Mesenteric fat pad (tissue), 1 donor: ENCODE results near the gene DHRS4. TPM values are rescaled to one million over a fixed set of nuclear protein-coding genes. Genes with fewer than 3 reads are reported as not detected.

Experiments used
- DNase-seq: peaks from one replicate; pipeline ENCODE4 v3.0.0-alpha.2; 2020; ENCODE audit warnings: low spot score
- long read RNA-seq: library from polyadenylated mRNA; unstranded; transcript quantifications from one replicate; pipeline ENCODE4 v2.0.0, GENCODE V29; 2020
- total RNA-seq: library from RNA; stranded (reverse); fragmentation: NEBNext Ultra II Directional; extraction: Animal tissue kit (Norgen Biotek cat#: 25700); gene quantifications from one replicate; pipeline ENCODE4 v1.2.1, GENCODE V29; 2021
- donor health status: DM: yes; HTN: yes; CAD: no.

DHRS4 gene
- total RNA-seq = 19.2 TPM
- long read RNA-seq, transcript DHRS4-201 (8 exons, 1,443 nt) = major isoform, 42 of 72 reads
- long read RNA-seq, transcript DHRS4-203 (5 exons, 727 nt) = minor isoform, 21 of 72 reads
- long read RNA-seq, partial matches to known transcripts = 1 of 72 reads
- long read RNA-seq, other reads (novel, unspliced or antisense) = 6 of 72 reads

DNA sequence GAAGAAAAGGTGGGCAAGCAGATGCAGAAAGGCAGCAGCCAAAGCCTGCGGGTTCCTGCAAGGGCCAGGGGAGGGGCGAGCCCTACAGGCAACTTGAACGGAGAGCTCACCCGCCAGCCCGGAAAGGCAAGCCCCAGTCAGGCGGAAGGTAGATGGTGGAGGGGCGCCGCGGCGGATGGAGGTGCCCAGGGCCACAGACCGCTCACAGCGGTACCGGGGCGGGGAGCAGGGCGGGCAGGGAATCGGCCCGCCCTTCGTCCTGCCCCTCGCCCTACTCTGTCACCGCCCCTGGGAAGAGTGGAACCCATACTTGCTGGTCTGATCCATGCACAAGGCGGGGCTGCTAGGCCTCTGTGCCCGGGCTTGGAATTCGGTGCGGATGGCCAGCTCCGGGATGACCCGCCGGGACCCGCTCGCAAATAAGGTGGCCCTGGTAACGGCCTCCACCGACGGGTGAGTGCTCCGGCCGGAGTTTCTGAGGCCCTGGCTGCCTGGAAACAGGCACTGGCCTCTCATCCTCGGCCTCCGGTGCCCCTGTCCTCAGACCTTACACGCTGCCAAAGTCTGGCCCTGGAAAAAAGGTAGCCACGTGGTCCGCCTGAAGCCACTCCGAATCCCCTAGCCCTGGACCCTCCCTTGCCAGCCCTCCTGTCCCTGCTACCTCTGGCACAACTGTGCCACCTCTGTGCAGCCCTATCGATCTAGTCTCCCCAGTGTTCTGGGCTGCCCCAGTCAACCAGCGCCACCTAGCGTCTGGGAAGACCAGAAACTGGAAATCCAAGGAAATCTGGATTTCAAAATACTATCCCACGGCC lies at the start of gene DHRS4:
TSS of gene DHRS4 (plus strand) at position 307 of the 815 bp plus-strand sequence. CDS start at position 326, 19 bp downstream.
- DNase-seq = peak; percentile 91

DNA sequence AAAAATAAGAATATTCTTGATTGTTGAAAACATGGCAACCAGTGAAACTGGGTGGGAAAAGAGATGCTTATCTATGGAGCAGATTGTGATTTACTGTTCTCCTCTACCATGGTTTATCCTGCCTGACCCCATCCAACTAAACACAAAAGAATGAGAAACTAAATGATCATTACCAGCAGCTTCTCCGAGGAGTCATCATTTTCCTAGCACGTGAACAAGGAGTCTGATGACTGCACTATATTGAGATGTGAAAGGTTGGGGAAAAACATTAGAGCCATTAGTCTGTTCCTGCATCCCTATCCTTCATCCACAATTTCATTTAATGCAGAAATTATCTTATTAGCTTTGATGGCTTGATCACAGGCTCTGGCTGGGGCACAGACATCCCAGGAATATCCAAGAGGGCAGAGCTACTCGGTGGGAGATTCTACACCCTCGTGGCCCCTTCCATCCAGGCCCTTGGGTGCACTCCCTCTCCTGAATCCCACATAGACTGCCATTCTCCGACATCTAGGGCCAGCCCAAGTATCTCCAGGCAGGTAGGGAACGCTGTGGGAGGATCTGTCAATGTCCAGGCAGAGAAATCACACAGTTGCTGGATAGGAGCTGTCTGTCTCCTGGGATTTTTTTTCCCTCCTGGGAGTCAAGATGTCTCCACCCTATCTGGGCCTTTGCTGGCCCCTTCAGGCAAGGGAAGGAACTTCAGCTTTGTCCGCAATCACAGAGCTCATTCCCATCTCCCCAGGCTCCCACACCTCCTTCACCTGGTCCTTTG lies 43.3 kb upstream of the DHRS4 start:
- no peak for DNase-seq

DNA sequence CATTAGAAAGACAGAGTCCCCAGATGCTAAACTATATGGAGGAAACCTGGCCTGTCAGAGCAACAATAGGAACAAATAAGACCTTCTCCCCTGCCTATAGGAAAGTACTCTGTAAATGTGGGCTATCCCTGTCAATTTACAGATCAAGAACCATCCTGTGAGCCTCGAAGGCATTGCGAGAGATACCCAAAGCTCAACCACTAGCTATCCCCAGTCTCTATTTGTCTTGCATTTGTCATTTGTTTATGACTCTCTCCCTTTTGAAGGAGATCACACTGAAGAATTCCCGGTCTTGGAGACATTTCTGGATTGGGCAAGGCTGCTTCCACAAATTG lies 42.7 kb upstream of the DHRS4 start:
- no peak for DNase-seq

GRCh38 chr14:23915559-23915958 lies 38.0 kb upstream of the DHRS4 start:
- no peak for DNase-seq

DNA sequence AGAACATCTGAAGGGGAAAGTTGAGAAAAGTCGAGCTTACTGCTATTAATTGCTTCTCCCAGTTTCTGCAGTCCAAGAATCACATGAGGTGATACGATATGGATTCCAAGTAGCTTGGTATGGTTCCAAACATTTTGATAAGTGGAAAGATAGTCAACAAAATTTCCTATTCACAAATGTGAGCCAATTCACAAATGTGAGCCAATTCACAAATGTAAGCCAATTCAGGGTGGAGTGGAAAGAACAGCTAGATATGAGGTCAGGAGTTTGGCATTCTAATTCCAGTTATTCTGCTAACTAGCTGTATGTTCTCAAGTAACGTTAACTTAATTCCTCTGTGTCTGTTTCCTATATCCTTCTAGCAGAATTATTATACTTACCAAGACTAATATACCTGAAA lies 37.6 kb upstream of the DHRS4 start:
- DNase-seq = no peak

DNA sequence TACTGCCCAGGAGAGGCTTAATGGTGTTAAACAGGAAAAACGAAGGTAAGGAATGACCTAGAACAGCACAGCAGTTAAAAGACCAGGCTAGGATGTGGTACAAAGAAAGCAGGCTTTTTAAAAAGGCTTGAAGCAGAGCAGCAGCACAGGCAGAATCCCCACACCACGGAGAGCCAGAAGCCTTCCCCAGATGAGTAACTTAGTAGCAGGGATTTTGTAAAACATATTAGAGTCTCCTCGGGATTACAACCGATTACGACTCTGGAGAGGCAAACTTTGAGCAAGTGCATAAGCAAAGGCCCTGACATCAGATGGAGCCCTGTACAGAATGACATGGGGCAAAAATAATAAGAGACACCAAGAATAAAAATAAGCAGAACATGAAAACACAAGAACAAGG lies 37.1 kb upstream of the DHRS4 start:
- no peak for DNase-seq

DNA sequence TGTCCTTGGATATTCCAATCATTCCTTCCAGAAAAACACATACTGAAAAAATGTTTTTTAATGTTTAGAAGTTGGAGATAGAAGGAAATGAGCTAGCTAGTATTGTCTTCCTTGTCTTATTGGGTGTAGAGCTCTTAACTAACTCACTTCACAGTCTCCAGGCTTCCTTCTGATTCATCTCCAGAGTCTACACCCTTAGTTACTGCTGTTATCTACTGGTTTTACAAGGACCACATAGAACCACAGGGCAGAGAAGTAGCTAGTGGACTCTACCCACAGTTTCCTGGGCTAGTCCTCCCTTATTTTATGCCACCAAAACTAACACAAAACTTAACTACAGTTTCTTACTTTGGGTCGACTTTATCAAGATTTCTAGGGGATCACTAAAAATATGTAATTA lies 31.0 kb upstream of the DHRS4 start:
- DNase-seq = no peak

- no peak for DNase-seq
Measured at GRCh38 chr14:23925523-23926075, 28.0 kb upstream of the DHRS4 start.

DNA sequence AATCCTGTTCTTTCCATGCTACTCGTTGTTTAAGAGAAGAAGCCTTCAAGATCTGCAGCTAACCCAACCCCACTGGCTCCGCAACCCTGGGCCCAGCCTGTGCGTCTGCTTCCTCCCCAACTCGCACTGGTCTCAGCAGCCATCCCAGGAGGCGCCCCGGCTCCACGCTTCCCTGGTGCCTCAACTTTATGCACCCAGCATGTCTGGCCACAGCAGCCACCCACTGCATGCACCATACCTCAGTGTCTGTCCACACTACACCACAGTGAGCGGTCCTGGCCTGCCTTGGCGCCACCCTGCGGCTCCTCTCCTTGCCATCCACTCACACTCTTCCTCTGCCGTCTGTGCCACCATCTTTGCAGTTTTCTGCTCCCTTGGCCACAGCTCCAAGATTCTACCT lies 27.0 kb upstream of the DHRS4 start:
- DNase-seq = no peak

- no peak for DNase-seq
Measured at GRCh38 chr14:23929136-23929535, 24.4 kb upstream of the DHRS4 start.

DNA sequence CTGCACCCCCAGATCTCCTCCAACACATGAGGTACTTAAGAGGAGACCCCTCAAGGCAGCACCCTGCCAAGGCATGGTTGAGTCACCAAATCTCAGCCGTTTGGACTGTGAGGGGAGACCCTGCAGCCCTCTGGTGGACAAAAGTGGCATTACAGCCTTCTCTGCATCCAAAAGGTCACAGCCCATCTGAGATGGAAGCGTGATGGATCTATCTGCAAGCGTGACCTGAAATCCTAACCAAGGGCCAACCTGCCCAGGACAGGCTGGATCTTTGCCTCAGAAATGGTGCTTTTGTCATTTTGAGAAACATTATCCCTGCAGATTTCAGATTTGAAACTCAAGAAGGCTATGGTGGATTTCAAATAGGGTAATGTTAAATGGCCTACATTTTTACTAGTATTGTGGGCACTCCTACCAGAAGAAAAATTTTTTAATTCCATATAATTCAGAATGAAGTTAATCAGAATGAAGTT lies 23.7 kb upstream of the DHRS4 start:
- DNase-seq = no peak

- DNase-seq = no peak
Measured at GRCh38 chr14:23930742-23931141, 22.8 kb upstream of the DHRS4 start.

DNA sequence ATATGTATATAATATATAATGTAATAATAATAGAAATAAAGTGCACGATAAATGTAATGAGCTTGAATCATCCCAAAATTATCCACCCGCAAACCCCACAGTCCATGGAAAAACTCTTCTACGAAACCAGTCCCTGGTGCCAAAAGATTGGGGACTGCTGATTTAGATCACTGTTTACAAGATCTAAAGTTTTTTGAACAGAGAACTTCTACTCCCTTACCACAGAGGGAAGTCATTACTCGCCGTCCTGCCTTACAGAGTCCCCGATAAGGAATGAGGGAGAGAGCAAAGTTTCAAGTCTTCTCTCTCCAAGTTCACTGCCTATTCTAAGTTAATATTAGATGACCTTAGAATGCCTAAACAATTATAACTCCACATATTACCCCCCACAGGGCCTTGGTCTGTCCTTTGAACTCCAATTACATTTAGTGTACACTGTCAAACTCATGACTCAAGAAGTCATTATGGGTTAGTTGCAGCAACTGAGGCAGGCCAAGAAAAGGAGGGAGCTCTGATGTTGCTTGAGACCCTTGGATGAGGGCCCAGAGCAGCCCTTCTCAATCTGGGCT lies 21.8 kb upstream of the DHRS4 start:
- DNase-seq = no peak

DNA sequence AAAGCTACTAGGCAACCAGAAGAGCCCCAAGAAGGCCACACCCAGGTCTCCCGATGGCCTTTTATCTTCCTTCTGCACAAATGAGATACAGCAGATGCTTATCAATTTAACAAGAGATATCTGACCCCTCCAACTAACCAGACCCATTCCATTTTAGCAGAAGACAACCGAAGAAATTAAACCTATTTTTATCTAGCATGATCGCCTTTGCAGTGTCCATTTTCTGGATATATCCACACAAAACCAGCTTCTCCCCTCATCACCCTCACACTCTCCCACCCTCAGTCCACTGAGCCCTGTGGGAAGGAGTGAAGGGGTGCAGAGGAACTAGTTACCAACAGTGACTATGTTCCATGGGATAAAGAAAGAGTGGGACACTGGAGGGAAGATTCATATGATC lies 20.9 kb upstream of the DHRS4 start:
- DNase-seq = no peak

DNA sequence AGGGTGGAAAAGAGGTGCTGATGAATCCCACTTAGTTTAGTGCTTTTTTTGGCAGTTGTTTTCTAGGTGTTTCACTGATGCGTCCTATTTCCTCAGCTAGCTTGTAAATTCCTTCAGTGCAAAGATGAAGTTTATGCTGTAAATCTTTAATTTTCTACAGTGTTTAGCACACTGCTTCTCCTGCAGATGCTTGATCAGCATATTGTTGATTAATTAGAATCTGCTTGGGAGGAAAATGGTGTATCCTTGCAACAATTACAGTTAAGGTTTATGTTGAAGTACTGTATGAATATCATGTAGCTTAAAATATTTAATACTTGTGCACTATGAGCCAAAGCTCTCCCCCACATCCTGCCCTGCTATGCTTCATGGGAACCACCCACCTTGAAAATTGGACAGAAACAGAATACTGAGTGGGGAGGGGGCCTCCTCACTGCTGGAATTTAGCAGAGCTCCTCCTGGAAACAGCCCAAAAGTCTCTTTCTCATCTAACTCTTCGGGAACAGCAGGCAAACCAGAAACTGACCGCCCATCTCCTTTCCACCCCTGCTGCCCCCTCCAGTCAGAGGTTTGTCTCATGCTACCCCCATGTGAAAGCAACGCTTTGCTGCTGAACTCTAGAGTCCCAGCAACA lies 20.3 kb upstream of the DHRS4 start:
- DNase-seq = no peak

DNA sequence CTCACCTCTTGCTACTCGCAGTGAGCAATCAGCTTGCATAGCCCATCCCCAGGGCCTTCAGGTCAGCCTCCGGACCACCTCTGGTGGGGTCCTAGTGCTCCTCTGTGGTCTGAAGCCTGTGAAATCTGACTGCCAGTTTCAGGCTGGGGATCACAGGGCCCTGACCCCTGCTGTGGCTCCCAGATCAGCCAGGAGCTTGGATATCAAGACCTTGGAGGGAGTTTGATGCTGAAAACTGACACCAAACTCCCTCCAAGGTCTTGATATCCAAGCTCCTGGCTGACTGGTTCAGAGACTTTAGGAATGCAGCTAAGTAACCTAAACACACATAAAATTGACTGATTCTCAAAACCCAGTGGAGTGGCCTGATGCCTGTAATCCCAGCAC lies 19.8 kb upstream of the DHRS4 start:
- no peak for DNase-seq

- no peak for DNase-seq
Measured at GRCh38 chr14:23935158-23935557, 18.4 kb upstream of the DHRS4 start.

DNA sequence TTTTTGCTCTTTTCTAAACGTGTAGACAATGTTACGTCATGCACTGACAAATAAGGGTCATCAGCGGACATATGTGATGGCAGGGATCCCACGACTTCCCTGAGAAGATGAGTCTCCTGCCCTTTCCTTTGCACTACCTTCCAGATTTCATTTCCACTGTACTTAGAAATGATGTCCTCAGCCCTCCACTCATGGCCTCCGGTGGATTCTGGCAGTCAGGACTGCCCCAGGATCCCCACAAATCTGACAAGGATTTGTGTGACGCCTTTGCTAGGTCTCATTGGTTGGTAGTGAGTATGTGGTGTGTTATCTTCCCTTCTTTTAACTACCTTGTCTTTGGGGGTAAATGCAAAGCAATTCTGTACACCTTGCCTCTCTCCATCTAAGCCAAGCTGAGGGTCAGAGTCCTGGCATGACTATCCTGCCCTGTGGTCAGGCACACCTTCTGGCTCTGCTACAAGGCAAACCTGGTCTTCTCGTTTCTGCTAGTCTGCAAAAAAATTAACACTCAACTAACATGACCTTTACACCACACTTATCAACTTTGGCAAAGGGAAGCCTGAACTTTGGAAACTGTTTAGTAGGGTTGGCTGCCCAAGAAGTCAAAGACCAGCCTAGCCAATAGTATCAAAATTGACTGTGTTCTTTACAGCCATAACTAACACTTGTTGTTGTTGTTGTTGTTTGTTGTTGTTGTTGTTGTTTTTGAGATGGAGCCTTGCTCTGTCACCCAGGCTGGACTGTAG lies 17.3 kb upstream of the DHRS4 start:
- no peak for DNase-seq

DNA sequence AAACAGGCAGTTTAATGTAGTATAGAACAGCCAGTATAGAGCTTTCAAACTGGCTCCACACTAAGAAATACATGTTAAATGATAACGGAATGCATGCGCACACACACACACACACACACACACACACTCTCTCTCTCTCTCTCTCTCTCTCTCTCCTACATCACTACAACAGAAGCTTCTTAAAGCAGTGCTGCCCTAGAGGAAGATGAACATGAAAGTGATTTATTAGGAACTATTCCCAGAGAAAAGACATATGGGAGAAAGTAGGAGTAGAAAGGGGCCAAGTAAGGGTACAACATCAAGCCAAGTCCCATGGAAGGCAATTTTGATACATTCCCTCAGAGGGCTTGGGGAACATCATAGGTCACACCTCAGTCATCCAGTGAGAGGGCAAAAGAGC lies 16.4 kb upstream of the DHRS4 start:
- DNase-seq = no peak

GRCh38 chr14:23938823-23939222 lies 14.7 kb upstream of the DHRS4 start:
- DNase-seq = no peak
